Thyroid gland (tissue), 4 donors: Measurements from ENCODE around the gene USP15. TPM values are rescaled to one million over a fixed set of nuclear protein-coding genes. Genes with fewer than 3 reads are reported as not detected.

Experiments
- DNase-seq, 2 donors: peaks; one replicate each; pipeline ENCODE4 v3.0.0-alpha.2; 2019
- H3K27ac ChIP-seq, 3 donors: fragments of 200-600 bp; sonication (generic); 1 replicate in 2 of 3; 2 replicates in 1 of 3; pipeline ENCODE4 v1.5.1; 2016 to 2019; ENCODE audit warnings: mild to moderate bottlenecking in 1 of 3, moderate library complexity in 1 of 3
- H3K27me3 ChIP-seq: fragments of 200-600 bp; sonication (generic); one replicate; pipeline ENCODE4 v1.5.1; 2019
- H3K36me3 ChIP-seq, 2 donors: fragments of 200-600 bp; sonication (generic); one replicate each; pipeline ENCODE4 v1.5.1; 2016 to 2019
- H3K4me1 ChIP-seq, 2 donors: fragments of 200-600 bp; sonication (generic); one replicate each; pipeline ENCODE4 v1.5.1; 2017 to 2019
- H3K4me3 ChIP-seq, 3 donors: fragments of 200-600 bp; sonication (generic); replicated peaks in 1 of 3; 1 replicate in 2 of 3; 2 replicates in 1 of 3; pipeline ENCODE4 v1.5.1; 2016; ENCODE audit warnings: mild to moderate bottlenecking in 1 of 3
- H3K9me3 ChIP-seq: fragments of 200-600 bp; sonication (generic); one replicate; pipeline ENCODE4 v1.5.1; 2017
- POLR2A ChIP-seq, 2 donors: fragments of 450-650 bp; IDR thresholded peaks; one replicate each; pipeline ENCODE4 v1.6.1; 2017; ENCODE audit warnings: antibody characterized with exemption in 2 of 2, mild to moderate bottlenecking in 2 of 2, moderate library complexity in 1 of 2
- WGBS, 2 donors: methylation state at CpG; one replicate each; pipeline ENCODE4 v1.1.5; 2017; 5-methylcytosine and 5-hydroxymethylcytosine counted together
- intact Hi-C: fragments of 100-400 bp; cut with DNase I; formaldehyde crosslinking; loops from one replicate; pipeline ENCODE4 v1.15.1; 2023
- total RNA-seq, 4 donors: library from RNA; depleted of rRNA; stranded (reverse); fragments of >200 nt; gene quantifications; one replicate each; pipeline ENCODE4 v1.2.3, GENCODE V29; 2016
- TF ChIP-seq, protein P1 (sequence below), 6 experiments: fragments of 200-600 bp in 3 of 6; fragments of 450-650 bp in 3 of 6; sonication (generic) in 3 of 6; IDR thresholded peaks; one replicate each; pipeline ENCODE4 v1.5.1; 2016 to 2019; ENCODE audit warnings: antibody characterized with exemption in 6 of 6, mild to moderate bottlenecking in 2 of 6, inconsistent platforms in 1 of 6, moderate library complexity in 1 of 6

USP15 gene
- total RNA-seq, 4 donors from 2014 or later = 57.3 to 139 (median 70.2) TPM

DNA sequence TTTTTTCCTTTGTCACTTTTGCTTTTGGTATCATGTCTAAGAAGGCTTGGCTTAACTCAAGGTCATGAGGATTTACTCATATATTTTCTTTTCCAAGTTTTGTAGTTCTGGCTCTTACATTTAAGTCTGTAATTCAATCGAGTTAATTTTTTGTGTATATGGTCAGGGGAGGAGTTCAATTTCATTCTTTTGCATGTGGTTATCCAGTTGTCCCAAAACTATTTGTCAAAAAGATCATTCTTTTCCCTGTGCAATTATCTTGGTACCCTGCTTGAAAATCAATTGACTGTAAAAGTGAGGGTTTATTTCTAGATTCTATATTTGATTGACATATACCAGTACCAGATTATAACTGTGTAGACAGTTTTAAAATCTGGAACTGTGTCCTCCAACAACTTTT lies 10.2 kb downstream of the USP15 start:
- no peaks in the 10 kb centered on the region for H3K36me3 ChIP-seq
- no peak overlapping the region for H3K4me3 ChIP-seq
- no peak overlapping the region for H3K27ac ChIP-seq
- no peaks in the 10 kb centered on the region for H3K9me3 ChIP-seq
- no peak for TF ChIP-seq POLR2A (IDR thresholded peaks at IDR 0.05)
- TF ChIP-seq, protein P1, sequence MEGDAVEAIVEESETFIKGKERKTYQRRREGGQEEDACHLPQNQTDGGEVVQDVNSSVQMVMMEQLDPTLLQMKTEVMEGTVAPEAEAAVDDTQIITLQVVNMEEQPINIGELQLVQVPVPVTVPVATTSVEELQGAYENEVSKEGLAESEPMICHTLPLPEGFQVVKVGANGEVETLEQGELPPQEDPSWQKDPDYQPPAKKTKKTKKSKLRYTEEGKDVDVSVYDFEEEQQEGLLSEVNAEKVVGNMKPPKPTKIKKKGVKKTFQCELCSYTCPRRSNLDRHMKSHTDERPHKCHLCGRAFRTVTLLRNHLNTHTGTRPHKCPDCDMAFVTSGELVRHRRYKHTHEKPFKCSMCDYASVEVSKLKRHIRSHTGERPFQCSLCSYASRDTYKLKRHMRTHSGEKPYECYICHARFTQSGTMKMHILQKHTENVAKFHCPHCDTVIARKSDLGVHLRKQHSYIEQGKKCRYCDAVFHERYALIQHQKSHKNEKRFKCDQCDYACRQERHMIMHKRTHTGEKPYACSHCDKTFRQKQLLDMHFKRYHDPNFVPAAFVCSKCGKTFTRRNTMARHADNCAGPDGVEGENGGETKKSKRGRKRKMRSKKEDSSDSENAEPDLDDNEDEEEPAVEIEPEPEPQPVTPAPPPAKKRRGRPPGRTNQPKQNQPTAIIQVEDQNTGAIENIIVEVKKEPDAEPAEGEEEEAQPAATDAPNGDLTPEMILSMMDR (IDR thresholded peaks at IDR 0.05) = no peak
- WGBS, 2 donors = 59 to 65% methylated on average over 1 of the region's 1 CpG
- DNase-seq = no peak
- intact Hi-C loops = no loop called here
- H3K27me3 ChIP-seq = no peaks in the 10 kb centered on the region
- H3K4me1 ChIP-seq = peaks cover 15 to 46% of the 10 kb centered on the region in 2 donors

DNA sequence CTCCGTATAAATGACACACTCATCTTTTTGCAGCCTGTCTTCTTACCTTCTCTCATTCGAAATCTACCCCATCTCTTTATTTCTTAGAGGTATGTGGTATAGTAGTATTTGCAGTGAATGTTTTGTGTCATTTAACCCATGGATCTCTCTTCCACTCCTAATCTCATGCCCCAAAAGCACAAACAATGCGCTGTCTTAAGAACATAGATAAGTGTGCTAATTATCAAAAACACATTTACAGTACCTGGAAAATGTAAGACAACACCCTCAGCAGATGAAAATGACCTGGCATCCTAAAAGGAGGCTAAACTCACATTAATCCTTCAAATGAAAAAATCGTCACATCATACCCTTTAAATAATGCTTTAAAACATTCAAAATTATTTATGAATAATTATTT lies 10.7 kb downstream of the USP15 start:
- Histone ChIP-seq H3K9me3 (no peaks in the 10 kb centered on the region), H3K4me1 (peaks cover 15 to 43% of the 10 kb centered on the region in 2 donors), H3K36me3 (no peaks in the 10 kb centered on the region), H3K27me3 (no peaks in the 10 kb centered on the region), H3K27ac (no peak overlapping the region), H3K4me3 (no peak overlapping the region)
- no peak for TF ChIP-seq POLR2A (IDR thresholded peaks at IDR 0.05)
- TF ChIP-seq, protein P1 (IDR thresholded peaks at IDR 0.05) = no peak
- no peak for DNase-seq
- 71% methylated on average over 4 of the region's 4 CpGs for WGBS, 2 donors
- intact Hi-C loops = no loop called here

DNA sequence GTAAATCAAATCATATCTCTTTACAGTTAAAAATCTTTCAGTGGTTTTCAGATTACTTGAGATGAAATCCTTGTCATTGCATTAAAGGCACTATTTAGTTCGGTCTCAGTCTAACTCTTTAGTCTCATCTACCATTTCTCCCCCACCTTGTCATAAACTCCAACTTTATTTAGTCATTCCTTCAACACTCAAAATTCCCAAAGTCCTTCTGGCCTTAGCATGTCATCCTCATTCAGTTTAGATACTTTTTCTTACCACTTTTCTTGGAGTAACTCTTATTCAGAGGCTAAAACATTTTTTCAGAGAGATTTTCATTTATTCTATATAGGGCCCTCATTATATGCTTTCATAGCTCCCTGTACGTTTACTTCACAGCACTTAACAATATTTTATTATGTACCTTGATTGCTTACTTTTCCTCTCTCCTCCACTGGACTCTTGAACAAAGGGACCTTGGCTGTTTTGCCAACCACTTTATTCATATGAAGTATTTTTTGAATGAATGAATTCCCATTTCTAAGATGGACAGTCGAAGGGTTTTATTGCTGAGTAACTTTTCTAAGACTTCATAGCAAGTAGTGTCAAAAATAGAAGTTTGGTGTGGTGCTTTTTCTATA lies 12.8 kb downstream of the USP15 start:
- Histone ChIP-seq H3K27ac (no peak overlapping the region), H3K9me3 (no peaks in the 10 kb centered on the region), H3K4me1 (peaks cover 10 to 31% of the 10 kb centered on the region in 2 donors), H3K36me3 (no peaks in the 10 kb centered on the region), H3K4me3 (no peak overlapping the region), H3K27me3 (no peaks in the 10 kb centered on the region)
- WGBS, 2 donors = 81 to 83% methylated on average over 3 of the region's 3 CpGs
- no peak for DNase-seq
- TF ChIP-seq POLR2A (IDR thresholded peaks at IDR 0.05) = no peak
- TF ChIP-seq, protein P1 (IDR thresholded peaks at IDR 0.05) = no peak
- intact Hi-C loops = no loop called here

DNA sequence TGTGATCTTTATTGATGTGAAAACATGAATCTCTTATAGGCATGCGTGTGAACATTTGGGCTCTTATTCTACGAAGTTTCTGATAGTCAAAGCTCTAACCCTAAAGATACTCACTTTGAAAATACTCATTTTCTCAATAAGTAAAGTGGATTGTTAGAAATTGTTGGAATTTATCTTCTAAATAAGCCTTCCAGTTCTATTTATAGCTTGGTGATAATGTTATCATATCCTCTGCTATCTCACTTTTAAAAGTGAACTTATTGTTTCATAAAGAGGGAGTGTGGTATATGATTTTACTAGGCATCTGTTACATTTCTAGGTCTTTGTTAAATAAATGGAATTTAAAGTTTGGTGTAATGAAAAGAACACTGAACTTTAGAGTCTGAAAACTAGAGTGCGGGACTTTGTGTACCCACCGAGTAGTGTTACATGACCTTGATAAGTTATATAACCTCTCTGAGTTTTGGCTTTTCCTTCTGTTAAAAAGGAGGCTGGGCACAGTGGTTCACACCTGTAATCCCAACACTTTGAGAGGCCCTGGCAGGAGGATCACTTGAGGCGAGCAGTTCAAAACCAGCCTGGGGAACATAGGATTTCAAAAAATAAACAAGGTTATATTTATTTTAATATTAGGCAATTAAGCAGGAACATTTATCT lies 13.6 kb downstream of the USP15 start:
- H3K4me3 ChIP-seq = no peak overlapping the region
- 89 to 92% methylated on average over 5 of the region's 5 CpGs for WGBS, 2 donors
- no peak for DNase-seq
- H3K9me3 ChIP-seq = no peaks in the 10 kb centered on the region
- H3K27ac ChIP-seq = no peak overlapping the region
- no peak for TF ChIP-seq POLR2A (IDR thresholded peaks at IDR 0.05)
- TF ChIP-seq, protein P1 (IDR thresholded peaks at IDR 0.05) = no peak
- H3K27me3 ChIP-seq = no peaks in the 10 kb centered on the region
- no peaks in the 10 kb centered on the region for H3K36me3 ChIP-seq
- peaks cover 10 to 24% of the 10 kb centered on the region in 2 donors for H3K4me1 ChIP-seq
- intact Hi-C loops = no loop called here

DNA sequence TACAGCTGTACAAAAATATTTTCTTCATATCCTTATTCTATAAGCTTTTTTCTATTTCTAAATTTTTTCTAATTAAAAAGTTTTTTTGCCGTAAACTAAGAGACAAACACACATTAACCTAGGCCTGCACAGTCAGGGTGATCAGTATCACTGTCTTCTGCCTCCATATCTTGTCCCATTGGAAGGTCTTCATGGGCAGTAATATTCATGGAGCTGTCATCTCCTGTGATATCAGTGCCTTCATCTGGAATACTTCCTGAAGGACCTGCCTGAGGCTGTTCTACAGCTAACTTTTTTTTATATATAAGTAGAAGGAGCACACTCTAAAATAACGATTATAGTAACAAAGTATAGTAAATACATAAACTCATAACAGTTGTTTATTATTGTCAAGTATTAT lies 17.8 kb downstream of the USP15 start:
- TF ChIP-seq, protein P1 (IDR thresholded peaks at IDR 0.05) = no peak
- no peak for TF ChIP-seq POLR2A (IDR thresholded peaks at IDR 0.05)
- Histone ChIP-seq H3K4me1 (peaks cover 7 to 18% of the 10 kb centered on the region in 2 donors), H3K27ac (no peak overlapping the region), H3K36me3 (no peaks in the 10 kb centered on the region), H3K4me3 (no peak overlapping the region), H3K9me3 (no peaks in the 10 kb centered on the region), H3K27me3 (no peaks in the 10 kb centered on the region)
- 95 to 100% methylated on average over 2 of the region's 2 CpGs for WGBS, 2 donors
- DNase-seq = no peak
- intact Hi-C loops = no loop called here
